Measurements from ENCODE around the gene ZCCHC24. TPM values are rescaled to one million over a fixed set of nuclear protein-coding genes. Genes with fewer than 3 reads are reported as not detected.
A peak's percentile ranks its signal among the peaks of the same experiment; 100 is the strongest.

Gene ZCCHC24
- total RNA-seq, 4 donors from 2014 or later = 100 to 156 (median 120) TPM

DNA sequence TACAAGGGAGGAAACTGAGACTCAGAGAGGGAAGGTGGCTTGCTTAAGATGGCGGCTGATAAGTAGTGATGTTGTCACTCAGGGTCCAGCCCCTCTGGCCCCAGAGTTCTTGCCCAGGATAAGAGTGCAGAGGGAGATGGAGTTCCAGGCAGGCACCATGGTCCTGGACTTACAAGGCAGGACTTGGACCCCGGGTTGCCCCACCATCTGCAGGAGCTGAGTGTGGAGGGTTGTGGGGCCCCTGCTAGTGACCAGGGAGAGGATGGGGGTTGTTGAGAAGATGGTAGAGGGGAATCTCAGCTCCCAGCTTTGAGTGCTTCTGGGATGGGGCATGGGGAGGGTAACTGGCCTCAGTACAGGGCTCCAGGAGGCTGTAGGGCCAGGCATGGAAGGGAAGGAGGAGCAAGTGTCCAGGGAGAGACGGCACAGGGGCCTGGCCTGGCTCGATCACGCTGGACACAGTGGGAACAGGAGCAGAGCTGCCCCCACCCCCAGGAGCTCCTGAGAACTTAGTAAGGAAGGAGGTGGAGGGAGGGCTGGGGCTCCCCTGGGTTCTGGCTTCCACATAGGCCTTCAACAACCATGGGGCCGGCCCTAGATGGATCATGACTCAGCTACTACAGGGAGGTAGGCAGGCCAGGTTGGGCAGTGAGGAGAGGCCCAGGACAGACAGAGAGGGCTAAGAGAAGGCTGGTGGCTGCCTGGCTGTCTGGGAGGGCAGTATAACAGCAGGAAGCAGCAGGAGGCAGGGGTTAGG lies 69.9 kb downstream of the ZCCHC24 start:
- DNase-seq (ENCODE audit: extremely low spot score) = no peak
- 73% methylated on average over 5 of the region's 6 CpGs for WGBS
- H3K27ac ChIP-seq (replicated peaks in 1 of 4) = peak overlapping the region in 1 of 4 donors; percentile 24
- H3K4me1 ChIP-seq = peaks cover 27 to 36% (median 34%) of the 10 kb centered on the region in 4 donors
- no peak for TF ChIP-seq EP300 (IDR thresholded peaks at IDR 0.05)
- no peak for TF ChIP-seq POLR2A (IDR thresholded peaks at IDR 0.05; ENCODE audit: low read depth)
- TF ChIP-seq, protein P1, sequence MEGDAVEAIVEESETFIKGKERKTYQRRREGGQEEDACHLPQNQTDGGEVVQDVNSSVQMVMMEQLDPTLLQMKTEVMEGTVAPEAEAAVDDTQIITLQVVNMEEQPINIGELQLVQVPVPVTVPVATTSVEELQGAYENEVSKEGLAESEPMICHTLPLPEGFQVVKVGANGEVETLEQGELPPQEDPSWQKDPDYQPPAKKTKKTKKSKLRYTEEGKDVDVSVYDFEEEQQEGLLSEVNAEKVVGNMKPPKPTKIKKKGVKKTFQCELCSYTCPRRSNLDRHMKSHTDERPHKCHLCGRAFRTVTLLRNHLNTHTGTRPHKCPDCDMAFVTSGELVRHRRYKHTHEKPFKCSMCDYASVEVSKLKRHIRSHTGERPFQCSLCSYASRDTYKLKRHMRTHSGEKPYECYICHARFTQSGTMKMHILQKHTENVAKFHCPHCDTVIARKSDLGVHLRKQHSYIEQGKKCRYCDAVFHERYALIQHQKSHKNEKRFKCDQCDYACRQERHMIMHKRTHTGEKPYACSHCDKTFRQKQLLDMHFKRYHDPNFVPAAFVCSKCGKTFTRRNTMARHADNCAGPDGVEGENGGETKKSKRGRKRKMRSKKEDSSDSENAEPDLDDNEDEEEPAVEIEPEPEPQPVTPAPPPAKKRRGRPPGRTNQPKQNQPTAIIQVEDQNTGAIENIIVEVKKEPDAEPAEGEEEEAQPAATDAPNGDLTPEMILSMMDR (IDR thresholded peaks at IDR 0.05) = no peak
- TF ChIP-seq POLR2AphosphoS5 (IDR thresholded peaks at IDR 0.05) = no peak
- no peaks in the 10 kb centered on the region for H3K27me3 ChIP-seq
- no peaks in the 10 kb centered on the region for H3K36me3 ChIP-seq
- H3K4me3 ChIP-seq = no peak overlapping the region
- peaks cover 0 to 5% (median 1%) of the 10 kb centered on the region in 4 donors for H3K9me3 ChIP-seq
- intact Hi-C loops (cut with DNase I) = no loop called here

DNA sequence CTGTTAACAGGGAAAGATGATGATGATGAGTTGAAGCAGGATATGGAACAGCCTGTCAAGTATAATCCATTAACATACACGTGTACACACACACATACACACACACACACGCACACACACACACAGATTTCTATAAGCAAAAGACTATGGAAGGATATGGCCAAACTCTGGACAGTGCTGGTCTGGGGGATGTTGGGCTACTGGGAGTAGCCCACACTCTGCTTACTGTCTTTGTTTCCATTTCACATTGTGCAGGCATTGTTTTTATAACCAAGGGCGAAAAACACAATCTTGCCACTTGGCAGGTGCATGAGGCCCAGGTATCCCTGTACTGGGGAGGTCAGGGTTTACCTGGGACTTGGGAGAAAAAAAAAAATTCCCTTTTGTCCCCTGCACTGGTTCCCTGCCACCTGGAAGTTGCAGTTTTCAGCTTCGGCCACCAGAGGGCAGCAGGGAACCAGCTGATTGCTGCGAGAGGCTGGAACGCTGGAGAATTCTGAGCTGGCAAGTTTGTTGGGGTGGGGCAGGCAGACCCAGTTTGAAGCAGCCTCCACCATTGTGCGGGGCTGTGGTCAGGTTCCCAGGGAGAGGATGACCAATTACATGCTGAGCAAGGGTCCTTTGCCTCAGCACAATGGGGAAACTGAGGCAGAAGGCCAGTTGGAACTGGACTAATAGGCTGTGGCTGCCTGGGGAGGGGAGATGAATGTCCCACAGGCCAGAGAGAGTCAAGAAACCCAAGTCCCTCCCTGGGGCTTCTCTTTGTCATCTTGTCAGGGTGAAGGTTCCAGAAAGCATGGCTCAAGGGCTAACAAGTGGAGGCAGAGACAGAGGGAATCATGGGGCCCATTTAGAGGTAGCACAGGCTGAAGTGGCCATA lies 70.9 kb downstream of the ZCCHC24 start:
- Histone ChIP-seq H3K36me3 (no peaks in the 10 kb centered on the region), H3K4me1 (peaks cover 17 to 27% (median 24%) of the 10 kb centered on the region in 4 donors), H3K27ac (replicated peaks in 1 of 4) (peak overlapping the region in 1 of 4 donors; percentile 2), H3K27me3 (no peaks in the 10 kb centered on the region), H3K4me3 (no peak overlapping the region), H3K9me3 (peaks cover 0 to 12% (median 4%) of the 10 kb centered on the region in 4 donors)
- 8% methylated on average over 7 of the region's 7 CpGs for WGBS
- peak; percentile 92 for DNase-seq (ENCODE audit: extremely low spot score)
- TF ChIP-seq POLR2AphosphoS5 (IDR thresholded peaks at IDR 0.05) (peak in 1 of 2 donors; percentile 64), EP300 (IDR thresholded peaks at IDR 0.05) (no peak), POLR2A (IDR thresholded peaks at IDR 0.05; ENCODE audit: low read depth) (no peak)
- TF ChIP-seq, protein P1 (IDR thresholded peaks at IDR 0.05) = peak; percentile 97 to 99 (median 98)
- intact Hi-C loops (cut with DNase I) = loop anchor here (1.0 kb wide), 1 partner anchor 94 kb away; no protein-coding TSS in a partner anchor

DNA sequence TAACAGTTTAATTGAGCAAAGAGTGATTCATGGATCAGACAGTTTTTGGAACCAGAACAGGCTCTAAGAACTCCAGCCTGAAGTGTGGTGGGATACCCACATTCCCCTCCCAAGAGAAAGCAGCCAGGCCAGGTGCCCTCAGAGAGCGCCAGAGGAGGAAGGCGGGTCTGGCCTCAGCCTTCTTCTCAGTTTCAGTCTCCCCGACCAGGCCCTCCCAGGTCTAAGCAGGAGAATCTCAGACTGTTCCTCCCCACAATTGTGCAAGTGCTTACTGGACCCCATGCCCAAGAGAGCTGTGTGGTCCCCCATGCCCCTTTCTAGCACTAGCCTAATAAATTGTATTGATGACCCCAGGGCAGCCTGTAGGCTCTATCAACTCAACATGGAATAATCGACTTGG lies 72.6 kb downstream of the ZCCHC24 start:
- H3K27ac ChIP-seq (replicated peaks in 1 of 4) = no peak overlapping the region
- H3K4me1 ChIP-seq = peaks cover 8 to 17% (median 14%) of the 10 kb centered on the region in 4 donors
- WGBS = 81% methylated on average over 4 of the region's 4 CpGs
- H3K27me3 ChIP-seq = no peaks in the 10 kb centered on the region
- DNase-seq (ENCODE audit: extremely low spot score) = peak; percentile 77
- H3K9me3 ChIP-seq = peaks cover 0 to 12% (median 4%) of the 10 kb centered on the region in 4 donors
- no peak overlapping the region for H3K4me3 ChIP-seq
- H3K36me3 ChIP-seq = no peaks in the 10 kb centered on the region
- intact Hi-C loops (cut with DNase I) = no loop called here
- TF ChIP-seq, protein P1 (IDR thresholded peaks at IDR 0.05) = no peak
- TF ChIP-seq POLR2A (IDR thresholded peaks at IDR 0.05; ENCODE audit: low read depth) (no peak), EP300 (IDR thresholded peaks at IDR 0.05) (no peak), POLR2AphosphoS5 (IDR thresholded peaks at IDR 0.05) (no peak)

DNA sequence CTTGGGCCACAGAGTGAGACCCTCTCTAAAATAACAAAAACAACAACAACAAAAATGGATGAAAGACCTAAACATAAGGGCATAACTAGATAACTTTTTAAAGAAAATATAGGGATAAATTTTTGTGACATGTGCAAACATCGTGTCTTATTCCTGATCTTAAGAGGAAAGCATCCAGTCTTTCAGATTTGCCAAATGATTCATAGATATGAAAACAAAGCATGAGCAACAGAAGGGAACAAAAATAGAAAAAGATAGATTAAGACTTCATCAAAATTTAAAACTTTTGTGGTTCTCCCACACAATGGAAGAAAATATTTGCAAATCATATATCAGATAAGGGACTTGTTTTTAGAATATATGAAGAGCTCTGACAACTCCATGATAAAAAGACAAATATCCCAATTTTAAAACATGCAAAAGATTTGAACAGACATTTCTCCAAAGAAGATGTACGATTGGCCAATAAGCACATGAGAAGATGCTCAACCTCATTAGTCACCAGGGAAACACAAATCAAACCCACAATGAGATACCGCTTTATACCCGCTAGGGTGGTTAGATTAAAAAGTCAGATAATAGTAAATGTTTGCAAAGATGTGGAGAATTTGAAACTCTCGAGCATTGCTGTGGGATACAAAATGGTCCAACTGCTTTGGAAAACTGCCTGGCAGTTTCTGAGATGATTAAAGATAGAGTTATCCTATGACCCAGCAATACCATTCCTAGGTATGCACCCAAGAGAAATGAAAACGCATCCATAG lies 77.8 kb downstream of the ZCCHC24 start:
- TF ChIP-seq, protein P1 (IDR thresholded peaks at IDR 0.05) = no peak
- TF ChIP-seq POLR2AphosphoS5 (IDR thresholded peaks at IDR 0.05) = no peak
- no peak for TF ChIP-seq POLR2A (IDR thresholded peaks at IDR 0.05; ENCODE audit: low read depth)
- no peak for TF ChIP-seq EP300 (IDR thresholded peaks at IDR 0.05)
- Histone ChIP-seq H3K4me3 (no peak overlapping the region), H3K4me1 (no peaks in the 10 kb centered on the region), H3K27me3 (no peaks in the 10 kb centered on the region), H3K36me3 (no peaks in the 10 kb centered on the region), H3K9me3 (peaks cover 0 to 12% (median 6%) of the 10 kb centered on the region in 4 donors), H3K27ac (replicated peaks in 1 of 4) (no peak overlapping the region)
- intact Hi-C loops (cut with DNase I) = no loop called here
- DNase-seq (ENCODE audit: extremely low spot score) = no peak
- 83% methylated on average over 6 of the region's 6 CpGs for WGBS

Measured in esophagus muscularis mucosa (tissue), 4 donors.